Suprapubic skin (tissue), 4 donors: ENCODE results near the gene ARVCF.

Experiments
- POLR2A ChIP-seq, 2 donors: fragments of 450-650 bp; IDR thresholded peaks; one replicate each; pipeline ENCODE4 v1.6.1; 2017; ENCODE audit warnings: antibody characterized with exemption in 2 of 2, mild to moderate bottlenecking in 2 of 2, moderate library complexity in 2 of 2
- POLR2AphosphoS5 ChIP-seq, 3 donors: sonication (generic); formaldehyde crosslinking; IDR thresholded peaks; one replicate each; pipeline ENCODE4 v1.6.1; 2017; ENCODE audit warnings: antibody characterized with exemption in 3 of 3
- TF ChIP-seq, protein P1 (sequence below), 2 donors: fragments of 200-600 bp in 1 of 2; fragments of 450-650 bp in 1 of 2; sonication (generic) in 1 of 2; IDR thresholded peaks; one replicate each; pipeline ENCODE4 v1.5.1; 2016 to 2019; ENCODE audit warnings: antibody characterized with exemption in 2 of 2, mild to moderate bottlenecking in 1 of 2, moderate library complexity in 1 of 2

DNA sequence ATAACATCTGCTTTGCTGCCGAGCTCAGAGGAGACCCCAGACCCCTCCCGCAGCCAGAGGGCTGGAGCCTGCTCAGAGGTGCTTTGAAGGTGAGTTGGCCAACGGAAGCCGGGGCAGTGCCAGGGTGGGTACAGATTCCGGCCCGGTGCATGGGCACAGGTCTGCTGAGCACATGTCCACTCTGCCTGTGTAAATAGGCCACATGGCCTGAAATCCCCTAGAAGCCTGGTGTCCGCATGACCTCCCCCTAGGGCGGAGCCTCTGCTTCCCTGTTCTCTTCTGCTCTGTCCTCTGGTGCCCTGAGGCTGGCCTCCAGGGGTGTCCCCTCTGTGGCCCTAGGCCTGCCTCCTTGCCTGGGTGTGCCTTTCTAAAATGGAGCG, 55.4 kb downstream of the ARVCF start:
- TF ChIP-seq, protein P1, sequence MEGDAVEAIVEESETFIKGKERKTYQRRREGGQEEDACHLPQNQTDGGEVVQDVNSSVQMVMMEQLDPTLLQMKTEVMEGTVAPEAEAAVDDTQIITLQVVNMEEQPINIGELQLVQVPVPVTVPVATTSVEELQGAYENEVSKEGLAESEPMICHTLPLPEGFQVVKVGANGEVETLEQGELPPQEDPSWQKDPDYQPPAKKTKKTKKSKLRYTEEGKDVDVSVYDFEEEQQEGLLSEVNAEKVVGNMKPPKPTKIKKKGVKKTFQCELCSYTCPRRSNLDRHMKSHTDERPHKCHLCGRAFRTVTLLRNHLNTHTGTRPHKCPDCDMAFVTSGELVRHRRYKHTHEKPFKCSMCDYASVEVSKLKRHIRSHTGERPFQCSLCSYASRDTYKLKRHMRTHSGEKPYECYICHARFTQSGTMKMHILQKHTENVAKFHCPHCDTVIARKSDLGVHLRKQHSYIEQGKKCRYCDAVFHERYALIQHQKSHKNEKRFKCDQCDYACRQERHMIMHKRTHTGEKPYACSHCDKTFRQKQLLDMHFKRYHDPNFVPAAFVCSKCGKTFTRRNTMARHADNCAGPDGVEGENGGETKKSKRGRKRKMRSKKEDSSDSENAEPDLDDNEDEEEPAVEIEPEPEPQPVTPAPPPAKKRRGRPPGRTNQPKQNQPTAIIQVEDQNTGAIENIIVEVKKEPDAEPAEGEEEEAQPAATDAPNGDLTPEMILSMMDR (IDR thresholded peaks at IDR 0.05), result no peak
- TF ChIP-seq POLR2AphosphoS5 (IDR thresholded peaks at IDR 0.05), result no peak
- TF ChIP-seq POLR2A (IDR thresholded peaks at IDR 0.05), result no peak
